H4 (cell line): ENCODE results near the gene ZNF562. TPM values are rescaled to one million over a fixed set of nuclear protein-coding genes. Genes with fewer than 3 reads are reported as not detected.
A peak's percentile ranks its signal among the peaks of the same experiment; 100 is the strongest.
"Not testable (repeated sequence)": the region's sequence is repeated elsewhere in the genome, so short reads cannot be mapped to it uniquely, and the experiment has no call there.

ENCODE experiments used
- DNase-seq: peaks from one replicate; pipeline ENCODE4 v3.0.0-alpha.2; 2015; ENCODE audit warnings: low spot score
- total RNA-seq: library from RNA; depleted of rRNA; stranded (reverse); fragments of >200 nt; shearing (Covaris generic); gene quantifications from 2 replicates; pipeline ENCODE4 v1.2.3, GENCODE V29; 2014; rRNA removed

The ZNF562 gene
- 21.8 and 32.9 TPM in 2 replicates for total RNA-seq

- peak; percentile 86 for DNase-seq
Observed at GRCh38 chr19:9674663-9675357, at the start of gene ZNF562. TSS of gene ZNF562 (minus strand) at chr19:9675100. CDS start at chr19:9660744, 14,356 bp downstream.

- DNase-seq, result no peak
Observed at GRCh38 chr19:9724157-9724556, 49.3 kb upstream of the ZNF562 start.

DNA sequence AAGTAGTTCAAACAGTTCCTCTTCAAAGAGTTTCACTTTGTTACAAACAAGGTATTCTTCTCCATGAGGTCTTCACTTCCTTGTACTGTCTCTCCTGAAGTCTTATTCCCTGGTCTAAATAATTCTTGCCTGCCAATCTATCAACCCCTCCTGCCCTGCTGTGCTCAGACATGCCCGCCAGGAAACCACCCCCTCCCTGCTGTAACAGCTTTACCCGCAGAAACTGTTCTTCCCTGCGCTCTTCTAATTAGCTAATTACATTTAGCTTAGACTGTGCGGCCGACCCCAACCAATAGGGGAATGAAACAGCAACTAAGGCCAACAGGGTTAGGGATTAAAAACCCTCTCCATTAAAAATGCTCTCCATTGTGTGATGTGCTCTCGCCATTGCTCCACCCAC lies 47.0 kb upstream of the ZNF562 start:
- DNase-seq, result no peak

GRCh38 chr19:9720541-9720940 lies 45.6 kb upstream of the ZNF562 start:
- no peak for DNase-seq

DNA sequence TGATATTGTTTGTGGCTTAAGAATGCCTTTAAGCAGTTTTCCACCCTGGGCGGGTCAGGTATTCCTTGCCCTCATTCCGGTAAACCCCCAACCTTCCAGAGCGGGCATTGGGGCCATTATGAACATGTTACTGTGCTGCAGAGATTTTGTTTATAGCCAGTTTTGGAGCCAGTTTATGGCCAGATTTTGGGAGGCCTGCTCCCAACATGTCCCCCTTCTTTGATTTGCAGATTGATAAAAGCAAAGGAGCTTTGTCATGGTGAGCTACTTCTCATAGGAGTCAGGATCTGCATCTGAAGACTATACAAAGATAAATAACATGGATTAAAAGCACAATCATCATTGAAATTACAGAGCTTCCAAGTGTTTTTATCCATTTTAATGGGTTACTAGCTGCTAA lies 36.9 kb upstream of the ZNF562 start:
- DNase-seq, result no peak

- no peak for DNase-seq
Observed at GRCh38 chr19:9709305-9709704, 34.4 kb upstream of the ZNF562 start.

DNA sequence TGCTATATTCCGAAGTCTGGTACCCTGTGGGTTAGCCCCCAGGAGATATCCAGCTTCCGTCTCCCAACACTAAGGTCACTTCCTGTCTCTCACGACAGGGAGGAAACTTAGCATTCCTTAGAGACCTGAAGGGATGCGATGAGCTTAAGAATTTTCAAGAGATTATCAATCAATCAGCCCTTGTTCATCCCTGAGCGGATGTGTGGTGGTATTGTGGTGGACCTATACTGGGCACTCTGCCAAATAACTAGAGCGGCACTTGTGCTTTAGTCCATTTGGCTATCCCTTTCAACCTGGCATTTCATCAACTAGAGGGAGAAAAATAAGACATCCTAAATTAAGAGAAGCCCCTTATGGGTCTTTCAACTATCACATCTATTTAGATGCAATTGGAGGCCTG lies 30.9 kb upstream of the ZNF562 start:
- no peak for DNase-seq

DNA sequence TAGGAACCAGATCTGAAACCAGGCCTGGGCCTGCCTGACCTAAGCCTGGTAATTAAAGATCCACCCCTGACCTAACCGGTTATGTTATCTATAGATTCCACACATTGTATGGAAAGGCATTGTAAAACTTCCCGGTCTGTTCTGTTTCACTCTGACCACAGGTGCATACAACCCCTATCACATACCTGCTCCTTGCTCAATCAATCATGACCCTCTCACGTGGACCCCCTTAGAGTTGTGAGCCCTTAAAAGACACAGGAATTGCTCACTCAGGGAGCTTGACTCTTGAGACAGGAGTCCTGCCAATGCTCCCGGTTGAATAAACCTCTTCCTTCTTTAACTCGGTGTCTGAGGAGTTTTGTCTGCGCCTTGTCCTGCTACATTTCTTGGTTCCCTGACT lies 27.3 kb upstream of the ZNF562 start:
- no peak for DNase-seq

GRCh38 chr19:9700229-9700981 lies 25.5 kb upstream of the ZNF562 start:
- DNase-seq, result no peak

DNA sequence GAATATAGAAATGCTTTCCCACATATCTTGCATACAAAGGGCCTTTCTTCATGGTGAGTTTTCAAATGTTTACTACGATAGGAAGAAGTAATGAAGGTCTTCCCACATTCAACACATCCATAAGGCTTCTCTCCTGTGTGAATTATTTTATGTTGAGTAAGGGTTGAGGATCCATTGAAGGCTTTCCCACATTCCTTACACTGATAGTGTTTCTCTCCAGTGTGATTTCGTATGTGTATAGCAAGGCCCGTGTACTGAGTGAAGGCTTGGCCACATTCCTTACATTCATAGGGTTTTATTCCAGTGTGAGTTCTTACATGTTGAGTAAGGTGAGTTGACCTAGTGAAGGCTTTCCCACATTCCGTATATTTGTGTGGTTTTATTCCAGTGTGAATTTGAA lies 15.4 kb upstream of the ZNF562 start:
- DNase-seq, result not testable (repeated sequence)

- DNase-seq, result not testable (repeated sequence)
Observed at GRCh38 chr19:9679996-9680395, 5.1 kb upstream of the ZNF562 start.

DNA sequence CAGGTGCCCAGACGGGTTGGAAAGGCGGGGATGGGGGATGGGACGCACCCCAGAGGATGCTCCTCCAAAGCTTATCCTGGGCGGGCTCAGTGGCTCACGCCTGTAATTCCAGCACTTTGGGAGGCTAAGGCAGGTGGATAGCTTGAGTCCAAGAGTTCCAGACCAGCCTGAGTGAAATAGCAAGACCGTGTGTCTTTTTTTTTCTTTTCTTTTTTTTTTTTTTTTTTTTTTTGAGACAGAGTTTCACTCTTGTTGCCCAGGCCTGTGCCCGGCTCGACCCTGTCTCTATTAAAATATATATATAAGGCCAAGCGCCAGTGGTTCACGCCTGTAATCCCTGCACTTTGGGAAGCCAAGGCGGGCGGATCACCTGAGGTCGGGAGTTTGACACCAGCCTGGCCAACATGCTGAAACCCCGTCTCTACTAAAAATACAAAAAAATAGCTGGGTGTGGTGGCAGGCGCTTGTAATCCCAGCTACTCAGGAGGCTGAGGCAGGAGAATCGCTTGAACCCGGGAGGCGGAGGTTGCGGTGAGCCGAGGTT lies 530 bp upstream of the ZNF562 start:
- DNase-seq, result not testable (repeated sequence)

- no peak for DNase-seq
Observed at GRCh38 chr19:9673912-9674662, 813 bp downstream of the ZNF562 start.

DNA sequence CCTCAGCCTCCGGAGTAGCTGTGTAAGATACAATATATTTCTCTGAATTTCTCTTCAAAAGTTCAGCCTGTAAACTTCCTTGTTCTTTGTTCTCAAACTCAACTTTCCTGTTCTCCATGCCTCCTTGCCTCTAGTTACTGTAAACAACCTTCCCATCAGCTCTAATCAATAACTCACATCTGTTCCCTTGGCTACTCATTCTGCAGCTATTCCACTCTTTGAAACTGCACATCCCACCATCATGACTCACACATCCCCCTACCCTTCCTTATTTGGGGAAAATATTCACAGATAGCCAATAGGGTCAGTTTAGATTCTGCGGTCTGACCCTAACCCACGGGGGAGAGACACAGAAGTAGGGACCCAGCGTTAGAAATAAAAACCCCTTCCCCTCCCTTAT lies 2.0 kb downstream of the ZNF562 start:
- no peak for DNase-seq

GRCh38 chr19:9671655-9672054 lies 3.2 kb downstream of the ZNF562 start:
- no peak for DNase-seq

DNA sequence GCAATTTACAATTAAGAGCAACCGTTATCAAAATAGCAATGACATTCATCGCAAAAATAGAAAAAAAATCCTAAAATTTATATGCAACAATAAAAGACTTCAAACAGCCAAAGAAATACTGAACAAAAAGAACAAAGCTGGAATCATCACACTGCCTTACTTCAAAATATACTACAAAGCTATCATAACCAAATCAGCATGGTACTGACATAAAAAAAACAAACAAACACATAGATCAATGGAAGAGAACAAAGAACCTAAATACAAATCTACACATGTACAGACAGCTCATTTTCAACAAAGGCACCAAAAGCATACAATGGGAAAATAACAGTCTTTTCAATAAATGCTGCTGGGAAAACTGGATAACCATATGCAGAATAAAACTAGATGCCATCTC lies 6.4 kb downstream of the ZNF562 start:
- DNase-seq, result no peak

GRCh38 chr19:9667898-9668297 lies 7.0 kb downstream of the ZNF562 start:
- no peak for DNase-seq

GRCh38 chr19:9658769-9659168 lies 16.1 kb downstream of the ZNF562 start:
- DNase-seq, result no peak

- DNase-seq, result not testable (repeated sequence)
Observed at GRCh38 chr19:9653066-9653555, 21.8 kb downstream of the ZNF562 start.

GRCh38 chr19:9651464-9651863 lies 23.4 kb downstream of the ZNF562 start:
- DNase-seq, result not testable (repeated sequence)

DNA sequence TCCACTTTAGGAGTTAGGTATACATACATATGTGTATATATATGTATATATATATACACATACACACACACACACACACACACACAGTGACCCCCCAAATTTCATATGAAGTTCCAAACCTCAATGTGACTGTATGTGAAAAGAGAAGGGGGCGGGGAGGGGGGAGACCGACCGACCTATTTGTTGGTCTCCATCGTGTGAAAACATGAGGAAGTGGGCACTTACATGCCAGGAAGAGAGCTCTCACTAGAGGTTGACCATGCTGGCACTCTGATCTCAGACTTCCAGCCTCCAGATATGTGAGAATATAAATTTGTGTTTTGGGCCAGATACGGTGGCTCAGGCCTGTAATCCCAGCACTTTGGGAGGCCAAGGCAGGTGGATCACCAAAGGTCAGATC lies 24.6 kb downstream of the ZNF562 start:
- DNase-seq, result no peak

- no peak for DNase-seq
Observed at GRCh38 chr19:9645472-9645871, 29.4 kb downstream of the ZNF562 start.
